NCI-H2171 (cell line): Measurements from ENCODE around the gene APP.
"Not testable (repeated sequence)": the region's sequence is repeated elsewhere in the genome, so short reads cannot be mapped to it uniquely, and the experiment has no call there.

Experiments
- DNase-seq: peaks from one replicate; lab custom pipeline; 2025; lab: John Stamatoyannopoulos, UW

The APP gene

GRCh38 chr21:26020510-26020909, 150.1 kb downstream of the APP start:
- no peak for DNase-seq

GRCh38 chr21:26020081-26020480, 150.5 kb downstream of the APP start:
- DNase-seq, result no peak

GRCh38 chr21:26019236-26019635, 151.3 kb downstream of the APP start:
- no peak for DNase-seq

- DNase-seq, result no peak
Observed at GRCh38 chr21:26013970-26014369, 156.6 kb downstream of the APP start.

- not testable (repeated sequence) for DNase-seq
Observed at GRCh38 chr21:26012482-26012881, 158.1 kb downstream of the APP start.

- no peak for DNase-seq
Observed at GRCh38 chr21:26011292-26011940, 159.2 kb downstream of the APP start.

- DNase-seq, result peak; percentile 45
Observed at GRCh38 chr21:26007951-26008498, 162.5 kb downstream of the APP start.

GRCh38 chr21:26005464-26005863, 165.1 kb downstream of the APP start:
- no peak for DNase-seq

- DNase-seq, result no peak
Observed at GRCh38 chr21:26003404-26003803, 167.2 kb downstream of the APP start.

- DNase-seq, result no peak
Observed at GRCh38 chr21:26001356-26001755, 169.2 kb downstream of the APP start.

- DNase-seq, result no peak
Observed at GRCh38 chr21:25999921-26000582, 170.5 kb downstream of the APP start.

GRCh38 chr21:25997788-25998611, 172.6 kb downstream of the APP start:
- peak; percentile 93 for DNase-seq

GRCh38 chr21:25995278-25995677, 175.3 kb downstream of the APP start:
- DNase-seq, result no peak

GRCh38 chr21:25994758-25995163, 175.8 kb downstream of the APP start:
- no peak for DNase-seq

- DNase-seq, result no peak
Observed at GRCh38 chr21:25988738-25989137, 181.8 kb downstream of the APP start.

GRCh38 chr21:25987531-25987930, 183.0 kb downstream of the APP start:
- DNase-seq, result no peak

- no peak for DNase-seq
Observed at GRCh38 chr21:25986928-25987327, 183.6 kb downstream of the APP start.

GRCh38 chr21:25985990-25986389, 184.6 kb downstream of the APP start:
- no peak for DNase-seq

- DNase-seq, result no peak
Observed at GRCh38 chr21:25984538-25984937, 186.0 kb downstream of the APP start.

- DNase-seq, result no peak
Observed at GRCh38 chr21:25983745-25984144, 186.8 kb downstream of the APP start.

- DNase-seq, result no peak
Observed at GRCh38 chr21:25980710-25981109, 189.9 kb downstream of the APP start.

GRCh38 chr21:25979845-25980616, 190.5 kb downstream of the APP start:
- no peak for DNase-seq
